ENCODE results near the gene PPFIA1. TPM values are rescaled to one million over a fixed set of nuclear protein-coding genes. Genes with fewer than 3 reads are reported as not detected.

The PPFIA1 gene
- polyA plus RNA-seq, 1 of the 3 experiments (the other 2 are of a cell fraction), result 37.4 TPM

- no peak for TF ChIP-seq ZBTB33 (IDR thresholded peaks at IDR 0.05; ENCODE audit: borderline replicate concordance, low read depth)
- no peak for TF ChIP-seq NFIC (IDR thresholded peaks at IDR 0.05; ENCODE audit: borderline replicate concordance)
Observed at GRCh38 chr11:70241709-70242108, 28.8 kb upstream of the PPFIA1 start (continued).

GRCh38 chr11:70242885-70243284 lies 27.6 kb upstream of the PPFIA1 start:
- H3K9me2 ChIP-seq, result no peaks in the 10 kb centered on the region

GRCh38 chr11:70243912-70244652 lies 26.4 kb upstream of the PPFIA1 start:
- Histone ChIP-seq H3K79me2 (ENCODE audit: insufficient read depth) (no peaks in the 10 kb centered on the region), H3K9me2 (no peaks in the 10 kb centered on the region), H3K4me3 (ENCODE audit: low read depth in 2 of 2, low read length in 1 of 2) (no peak overlapping the region), H4K20me1 (ENCODE audit: insufficient read depth) (no peaks in the 10 kb centered on the region), H3F3A (replicated peaks; ENCODE audit: insufficient read depth) (no peaks in the 10 kb centered on the region), H3K9me3 (no peaks in the 10 kb centered on the region), H3K9ac (no peak overlapping the region), H2AFZ (ENCODE audit: low read depth) (no peak overlapping the region), H3K27ac (ENCODE audit: low read depth in 2 of 2, low read length in 1 of 2) (no peak overlapping the region), H3K4me2 (no peak overlapping the region), H3K36me3 (replicated peaks in 1 of 2; ENCODE audit: control insufficient read depth in 1 of 2, insufficient read depth in 2 of 2, low read length in 1 of 2) (no peaks in the 10 kb centered on the region), H3K4me1 (ENCODE audit: control insufficient read depth in 1 of 2, insufficient read depth in 2 of 2, low read depth in 1 of 2, low read length in 1 of 2) (no peaks in the 10 kb centered on the region; a peak in 1 of 4 replicates), H3K27me3 (ENCODE audit: insufficient read depth) (peaks cover 7% of the 10 kb centered on the region; the same call in 1 of the 2 replicates)
- ChIA-PET POLR2A (no interaction called here), CTCF (no interaction called here)
- TF ChIP-seq USF2 (IDR thresholded peaks at IDR 0.05; ENCODE audit: borderline replicate concordance, low read depth, low read length) (no peak), GABPA (IDR thresholded peaks at IDR 0.05; ENCODE audit: low read depth) (no peak), EP300 (IDR thresholded peaks at IDR 0.05; ENCODE audit: borderline replicate concordance in 1 of 2, low read depth in 1 of 2, low read length in 1 of 2) (no peak)
- DNase-seq, result no peak
- 62% methylated on average over 15 of the region's 15 CpGs for whole genome bisulfite sequencing (ENCODE audit: low lambda C conversion rate)

More at GRCh38 chr11:70242885-70243284, 27.6 kb upstream of the PPFIA1 start:
- H3K36me3 ChIP-seq (replicated peaks in 1 of 2; ENCODE audit: control insufficient read depth in 1 of 2, insufficient read depth in 2 of 2, low read length in 1 of 2), result no peaks in the 10 kb centered on the region
- ChIA-PET POLR2A (no interaction called here), CTCF (no interaction called here)
- DNase-seq, result no peak
- no peak overlapping the region for H3K4me3 ChIP-seq (ENCODE audit: low read depth in 2 of 2, low read length in 1 of 2)
- H3K27me3 ChIP-seq (ENCODE audit: insufficient read depth), result peaks cover 7% of the 10 kb centered on the region; the same call in 1 of the 2 replicates
- WGBS (ENCODE audit: low lambda C conversion rate), result 78% methylated on average over 4 of the region's 4 CpGs
- no peak overlapping the region for H2AFZ ChIP-seq (ENCODE audit: low read depth)
- no peaks in the 10 kb centered on the region for H3F3A ChIP-seq (replicated peaks; ENCODE audit: insufficient read depth)
- TF ChIP-seq USF1 (IDR thresholded peaks at IDR 0.05; ENCODE audit: borderline replicate concordance, low read depth) (no peak), RCOR1 (IDR thresholded peaks at IDR 0.05; ENCODE audit: low read length) (no peak), RAD21 (IDR thresholded peaks at IDR 0.05; ENCODE audit: low read length) (no peak)
- H3K4me2 ChIP-seq, result no peak overlapping the region
- H3K4me1 ChIP-seq (ENCODE audit: control insufficient read depth in 1 of 2, insufficient read depth in 2 of 2, low read depth in 1 of 2, low read length in 1 of 2), result no peaks in the 10 kb centered on the region; a peak in 1 of 4 replicates
- no peak overlapping the region for H3K27ac ChIP-seq (ENCODE audit: low read depth in 2 of 2, low read length in 1 of 2)
- H3K9me3 ChIP-seq, result no peaks in the 10 kb centered on the region
- no peaks in the 10 kb centered on the region for H3K79me2 ChIP-seq (ENCODE audit: insufficient read depth)
- no peak overlapping the region for H3K9ac ChIP-seq
- H4K20me1 ChIP-seq (ENCODE audit: insufficient read depth), result no peaks in the 10 kb centered on the region
